C4-2B (cell line): Measurements from ENCODE around the gene ADGRV1.

Experiments used
- ZFX ChIP-seq: fragments of 450-650 bp; IDR thresholded peaks from 2 replicates; pipeline ENCODE4 v1.6.1; 2017
- TF ChIP-seq, protein P1 (sequence below): fragments of 450-650 bp; conservative IDR thresholded peaks from 2 replicates; pipeline ENCODE4 v1.5.1; 2017; ENCODE audit warnings: mild to moderate bottlenecking

DNA sequence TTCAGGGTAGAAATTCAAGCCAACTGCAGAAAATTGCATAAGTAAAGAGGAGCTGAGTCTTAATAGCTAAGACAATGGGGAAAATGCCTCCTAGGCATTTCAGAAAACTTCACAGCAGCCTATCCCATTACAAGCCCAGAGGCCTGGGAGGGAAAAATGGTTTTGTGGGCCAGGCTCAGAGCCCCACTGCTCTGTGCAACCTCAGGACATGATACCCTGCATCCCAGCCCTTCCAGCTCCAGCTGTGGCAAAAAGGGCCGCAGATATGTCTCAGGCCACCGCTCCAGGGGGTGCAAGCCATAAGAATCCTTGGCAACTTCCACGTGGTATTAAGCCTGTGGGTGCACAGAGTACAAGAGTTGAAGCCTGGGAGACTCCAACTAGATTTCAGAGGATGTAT lies 437.5 kb downstream of the ADGRV1 start:
- TF ChIP-seq, protein P1, sequence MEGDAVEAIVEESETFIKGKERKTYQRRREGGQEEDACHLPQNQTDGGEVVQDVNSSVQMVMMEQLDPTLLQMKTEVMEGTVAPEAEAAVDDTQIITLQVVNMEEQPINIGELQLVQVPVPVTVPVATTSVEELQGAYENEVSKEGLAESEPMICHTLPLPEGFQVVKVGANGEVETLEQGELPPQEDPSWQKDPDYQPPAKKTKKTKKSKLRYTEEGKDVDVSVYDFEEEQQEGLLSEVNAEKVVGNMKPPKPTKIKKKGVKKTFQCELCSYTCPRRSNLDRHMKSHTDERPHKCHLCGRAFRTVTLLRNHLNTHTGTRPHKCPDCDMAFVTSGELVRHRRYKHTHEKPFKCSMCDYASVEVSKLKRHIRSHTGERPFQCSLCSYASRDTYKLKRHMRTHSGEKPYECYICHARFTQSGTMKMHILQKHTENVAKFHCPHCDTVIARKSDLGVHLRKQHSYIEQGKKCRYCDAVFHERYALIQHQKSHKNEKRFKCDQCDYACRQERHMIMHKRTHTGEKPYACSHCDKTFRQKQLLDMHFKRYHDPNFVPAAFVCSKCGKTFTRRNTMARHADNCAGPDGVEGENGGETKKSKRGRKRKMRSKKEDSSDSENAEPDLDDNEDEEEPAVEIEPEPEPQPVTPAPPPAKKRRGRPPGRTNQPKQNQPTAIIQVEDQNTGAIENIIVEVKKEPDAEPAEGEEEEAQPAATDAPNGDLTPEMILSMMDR = no peak
- TF ChIP-seq ZFX = no peak
